ENCODE data around the gene PAFAH2. TPM values are rescaled to one million over a fixed set of nuclear protein-coding genes. Genes with fewer than 3 reads are reported as not detected.

PAFAH2 gene
- total and polyA plus RNA-seq, 4 donors: 9.0 to 13.8 (median 10.8) TPM

GRCh38 chr1:25954282-25954938 is 43.5 kb downstream of the PAFAH2 start:
- H3K27ac ChIP-seq (ENCODE audit: low read depth in 1 of 2, low read length in 2 of 2): no peak overlapping the region
- no peak overlapping the region for H3K4me3 ChIP-seq (ENCODE audit: low read depth in 1 of 3, low read length in 3 of 3)
- H3K9ac ChIP-seq (ENCODE audit: low read depth in 1 of 2, low read length in 2 of 2): no peak overlapping the region
- DNase-seq (ENCODE audit: low spot score): no peak
- TF ChIP-seq FOXA1 (IDR thresholded peaks at IDR 0.05) (no peak), HNF4G (IDR thresholded peaks at IDR 0.05) (no peak), HNF4A (conservative IDR thresholded peaks at IDR 0.05) (no peak), ZBTB33 (IDR thresholded peaks at IDR 0.05) (no peak), FOXA2 (IDR thresholded peaks at IDR 0.05) (no peak), REST (IDR thresholded peaks at IDR 0.05) (no peak), MAX (IDR thresholded peaks at IDR 0.05) (no peak), EGR1 (IDR thresholded peaks at IDR 0.05; ENCODE audit: low read depth in 2 of 2) (no peak), RXRA (IDR thresholded peaks at IDR 0.05) (no peak), JUND (IDR thresholded peaks at IDR 0.05) (no peak), SP1 (IDR thresholded peaks at IDR 0.05) (no peak), CTCF (IDR thresholded peaks at IDR 0.05; ENCODE audit: low read depth, low read length, missing input control) (no peak), NR2F2 (IDR thresholded peaks at IDR 0.05) (no peak), TAF1 (conservative IDR thresholded peaks at IDR 0.05) (no peak), ATF3 (IDR thresholded peaks at IDR 0.05) (no peak), YY1 (IDR thresholded peaks at IDR 0.05) (no peak), RAD21 (IDR thresholded peaks at IDR 0.05) (no peak), GABPA (IDR thresholded peaks at IDR 0.05 in 1 of 2, conservative IDR thresholded peaks at IDR 0.05 in 1 of 2) (no peak)
- no peaks in the 10 kb centered on the region for H3K27me3 ChIP-seq (ENCODE audit: control insufficient read depth in 4 of 4, insufficient read depth in 4 of 4, low read length in 3 of 4)
- peaks cover 0 to 15% (median 10%) of the 10 kb centered on the region in 4 donors for H3K36me3 ChIP-seq (ENCODE audit: control insufficient read depth in 4 of 4, insufficient read depth in 3 of 4, low read depth in 1 of 4, low read length in 3 of 4)
- 87% methylated on average over 10 of the region's 10 CpGs for WGBS
- H3K4me1 ChIP-seq (ENCODE audit: control insufficient read depth in 4 of 4, insufficient read depth in 4 of 4, low read length in 3 of 4): no peaks in the 10 kb centered on the region
- peaks cover 0 to 5% (median 1%) of the 10 kb centered on the region in 4 donors for H3K9me3 ChIP-seq (ENCODE audit: control insufficient read depth in 4 of 4, low read length in 3 of 4)

Data from liver (tissue), 9 donors.